Fibroblast of lung (primary cell): ENCODE results near the gene RANBP1. TPM values are rescaled to one million over a fixed set of nuclear protein-coding genes. Genes with fewer than 3 reads are reported as not detected.
"Not testable (repeated sequence)": the region's sequence is repeated elsewhere in the genome, so short reads cannot be mapped to it uniquely, and the experiment has no call there.

ENCODE experiments used
- DNase-seq, 2 donors: peaks; one replicate each; pipeline versions ENCODE4 v3.0.0 to v3.0.0-alpha.2; 2010; ENCODE audit warnings: low read depth in 2 of 2
- H2AFZ ChIP-seq: 2 replicates; pipeline ENCODE4 v1.5.1; 2012; ENCODE audit warnings: low read length, control low read depth, inconsistent platforms
- H3K27ac ChIP-seq: 2 replicates; pipeline ENCODE4 v1.5.1; 2011; ENCODE audit warnings: low read length, control low read depth; ENCODE audit not compliant: insufficient read depth
- H3K27me3 ChIP-seq: 2 replicates; pipeline ENCODE4 v1.5.1; 2011; ENCODE audit warnings: mild to moderate bottlenecking, low read length; ENCODE audit not compliant: control insufficient read depth, insufficient read depth
- H3K36me3 ChIP-seq: 2 replicates; pipeline ENCODE4 v1.5.1; 2011; ENCODE audit warnings: low read length; ENCODE audit not compliant: control insufficient read depth, insufficient read depth
- H3K4me1 ChIP-seq: 2 replicates; pipeline ENCODE4 v1.5.1; 2011; ENCODE audit warnings: low read length; ENCODE audit not compliant: control insufficient read depth, insufficient read depth; ENCODE audit errors: extremely low read depth
- H3K4me2 ChIP-seq: 2 replicates; pipeline ENCODE4 v1.5.1; 2011; ENCODE audit warnings: low read length, control low read depth; ENCODE audit not compliant: insufficient read depth; ENCODE audit errors: extremely low read depth
- H3K4me3 ChIP-seq, 4 experiments: fragments of 200-600 bp in 1 of 4; sonication (generic) in 1 of 4; replicated peaks in 1 of 4; 2 replicates each; pipeline ENCODE4 v1.5.1; 2011 to 2016; ENCODE audit warnings: low read length in 4 of 4, low read depth in 3 of 4, mild to moderate bottlenecking in 3 of 4, control low read depth in 2 of 4, inconsistent platforms in 1 of 4, mixed read lengths in 1 of 4; ENCODE audit not compliant: insufficient read depth in 1 of 4; ENCODE audit errors: control extremely low read depth in 1 of 4
- H3K79me2 ChIP-seq: 2 replicates; pipeline ENCODE4 v1.5.1; 2012; ENCODE audit warnings: mild to moderate bottlenecking, low read length, inconsistent platforms; ENCODE audit not compliant: control insufficient read depth, insufficient read depth
- H3K9ac ChIP-seq: 2 replicates; pipeline ENCODE4 v1.5.1; 2011; ENCODE audit warnings: mild to moderate bottlenecking, low read length, control low read depth; ENCODE audit not compliant: insufficient read depth
- H3K9me3 ChIP-seq: 2 replicates; pipeline ENCODE4 v1.5.1; 2012; ENCODE audit warnings: low read depth, low read length; ENCODE audit not compliant: control insufficient read depth, insufficient read depth
- H4K20me1 ChIP-seq: 2 replicates; pipeline ENCODE4 v1.5.1; 2011; ENCODE audit warnings: low read length; ENCODE audit not compliant: control insufficient read depth, insufficient read depth; ENCODE audit errors: extremely low read depth
- CTCF ChIP-seq, 2 donors: IDR thresholded peaks in 1 of 2; conservative IDR thresholded peaks in 1 of 2; 1 replicate in 1 of 2; 2 replicates in 1 of 2; pipeline ENCODE4 v1.5.1; 2011 to 2012; ENCODE audit warnings: low read length in 2 of 2, control low read depth in 1 of 2, inconsistent platforms in 1 of 2, low read depth in 1 of 2, mild to moderate bottlenecking in 1 of 2
- EZH2 ChIP-seq: IDR thresholded peaks from 2 replicates; pipeline ENCODE4 v1.5.1; 2012; ENCODE audit warnings: low read length, control low read depth, mild to moderate bottlenecking; ENCODE audit errors: missing control alignments
- polyA minus RNA-seq: library from RNA; depleted of rRNA, polyadenylated mRNA; stranded (reverse); fragments of >200 nt; gene quantifications from 2 replicates; pipeline ENCODE4 v1.2.3, GENCODE V29; 2011; ENCODE audit warnings: low replicate concordance
- polyA plus RNA-seq, 2 donors: library from polyadenylated mRNA; depleted of rRNA in 1 of 2; stranded (reverse) in 1 of 2; unstranded in 1 of 2; fragments of >200 nt; gene quantifications; 2 replicates each; pipeline ENCODE4 v1.2.1, GENCODE V29; 2011 to 2012; ENCODE audit warnings: missing spikeins in 1 of 2
- total RNA-seq: library from RNA; depleted of rRNA; stranded (reverse); fragments of >200 nt; gene quantifications from 2 replicates; pipeline ENCODE4 v1.2.1, GENCODE V29; 2014

RANBP1 gene
- total RNA-seq (87.8 and 88.5 TPM in 2 replicates), polyA plus RNA-seq (178 and 362 TPM in 2 replicates), polyA minus RNA-seq (95.9 and 194 TPM in 2 replicates)
- 127 and 235 TPM in 2 replicates for polyA plus RNA-seq (2012)

DNA sequence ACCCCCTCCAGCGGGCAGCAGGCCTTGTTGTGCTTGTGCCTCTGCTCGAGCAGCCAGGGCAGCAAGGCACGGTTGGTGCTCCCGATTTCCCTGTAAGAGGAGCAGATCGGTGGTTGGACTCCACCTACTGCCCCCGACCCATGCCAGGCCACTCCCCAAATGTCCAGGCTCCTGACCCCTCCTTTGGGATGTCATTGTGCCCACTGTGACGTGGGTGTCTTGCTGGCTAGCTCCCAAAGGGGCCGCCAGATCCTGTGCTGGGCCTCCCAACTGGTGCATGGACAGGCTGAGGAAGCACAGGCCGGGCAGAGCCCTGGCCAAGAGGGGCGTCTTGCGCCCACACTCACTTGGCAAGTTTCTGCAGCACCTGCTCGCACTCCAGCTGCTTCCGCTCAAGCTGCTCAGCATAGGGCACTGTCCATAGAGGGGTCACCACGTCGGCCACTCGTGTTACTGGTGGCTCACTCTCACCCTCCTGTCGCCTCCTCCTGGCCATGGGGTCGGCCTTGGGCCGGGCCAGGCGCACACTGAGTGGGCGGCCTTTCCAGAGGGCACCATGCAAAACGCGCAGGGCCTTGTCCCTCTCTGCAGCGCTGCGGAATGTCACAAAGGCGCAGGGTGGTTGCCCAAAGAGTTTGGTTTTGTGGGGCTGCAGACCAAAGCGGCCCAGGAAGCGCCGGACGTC is at the start of gene RANBP1:
Gene RANBP1 (plus strand): TSS at position 414 of the 685 bp plus-strand sequence. CDS start 81 bp downstream, at position 495.
- peaks cover 9% of the 10 kb centered on the region for H3K4me1 ChIP-seq
- H3K36me3 ChIP-seq, result peaks cover 41% of the 10 kb centered on the region
- H3K27me3 ChIP-seq, result no peaks in the 10 kb centered on the region
- H3K4me3 ChIP-seq, result peak within 1 kb of the TSS; percentile 81 to 95 (median 92)
- TF ChIP-seq EZH2 (no peak), CTCF (conservative IDR thresholded peaks at IDR 0.05 in 1 of 2, IDR thresholded peaks at IDR 0.05 in 1 of 2; ENCODE audit: low read depth in 1 of 2, low read length in 2 of 2) (no peak)
- H3K79me2 ChIP-seq, result peaks cover 57% of the 10 kb centered on the region
- peak within 1 kb of the TSS; percentile 84 for H2AFZ ChIP-seq
- H3K4me2 ChIP-seq, result peak within 1 kb of the TSS; percentile 83
- H3K27ac ChIP-seq, result peak within 1 kb of the TSS; percentile 91
- no peaks in the 10 kb centered on the region for H3K9me3 ChIP-seq
- no peak for DNase-seq
- peak within 1 kb of the TSS; percentile 96 for H3K9ac ChIP-seq
- H4K20me1 ChIP-seq, result no peaks in the 10 kb centered on the region

DNA sequence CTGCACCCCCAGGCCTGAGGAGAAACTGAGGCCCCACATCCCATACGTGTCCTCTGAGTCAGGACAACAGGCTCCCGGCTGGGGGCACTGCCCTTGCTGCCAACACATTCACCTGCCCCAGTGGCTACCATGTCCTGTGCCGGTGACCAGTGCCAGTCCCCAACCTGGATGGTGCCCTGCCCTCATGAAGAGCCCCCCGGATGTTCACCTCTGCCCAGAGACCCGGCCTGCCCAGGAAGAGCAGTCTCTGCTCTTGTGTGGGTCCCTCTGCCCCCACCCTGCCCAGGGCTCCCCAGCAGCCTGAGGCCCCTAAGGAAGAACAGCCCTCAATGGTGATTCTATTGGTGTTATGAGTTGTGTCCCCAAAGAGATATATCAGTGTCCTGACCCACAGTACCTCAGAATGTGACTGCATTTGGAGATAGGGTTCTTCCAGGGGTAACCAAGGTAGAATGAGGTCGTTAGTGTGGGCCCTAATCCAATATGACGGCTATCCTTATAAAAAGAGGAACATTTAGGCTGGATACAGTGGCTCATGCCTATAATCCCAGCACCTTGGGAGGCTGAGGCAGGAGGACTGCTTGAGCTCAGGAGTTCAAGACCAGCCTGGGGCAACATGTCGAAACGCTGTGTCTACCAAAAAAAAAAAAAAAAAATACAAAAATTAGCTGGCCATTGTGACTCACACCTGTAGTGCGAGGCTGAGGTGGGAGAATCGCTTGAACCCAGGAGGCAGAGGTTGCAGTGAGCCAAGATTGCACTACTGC is 49.1 kb upstream of the RANBP1 start:
- Histone ChIP-seq H3K36me3 (peaks cover 5% of the 10 kb centered on the region), H4K20me1 (no peaks in the 10 kb centered on the region), H3K9ac (no peak overlapping the region), H3K4me3 (no peak overlapping the region), H3K9me3 (no peaks in the 10 kb centered on the region), H3K4me1 (no peaks in the 10 kb centered on the region), H3K27ac (no peak overlapping the region), H3K4me2 (no peak overlapping the region), H2AFZ (no peak overlapping the region), H3K79me2 (no peaks in the 10 kb centered on the region), H3K27me3 (no peaks in the 10 kb centered on the region)
- TF ChIP-seq EZH2 (no peak), CTCF (conservative IDR thresholded peaks at IDR 0.05 in 1 of 2, IDR thresholded peaks at IDR 0.05 in 1 of 2; ENCODE audit: low read depth in 1 of 2, low read length in 2 of 2) (no peak)
- DNase-seq, result no peak

- H3K27me3 ChIP-seq, H3K4me2 ChIP-seq, H3K36me3 ChIP-seq, H3K4me1 ChIP-seq, H3K27ac ChIP-seq, H4K20me1 ChIP-seq, H3K79me2 ChIP-seq, H3K4me3 ChIP-seq, DNase-seq, H2AFZ ChIP-seq, H3K9ac ChIP-seq, H3K9me3 ChIP-seq: not testable (repeated sequence)
These were observed 48.6 kb upstream of the RANBP1 start for GRCh38 chr22:20067384-20067682.
